ENCODE results near the gene ETV3L. TPM values are rescaled to one million over a fixed set of nuclear protein-coding genes. Genes with fewer than 3 reads are reported as not detected.

Gene ETV3L
- total RNA-seq, 1 experiment from 2014 or later, result not detected

- intact Hi-C loops (cut with micrococcal nuclease; ENCODE audit: unreplicated experiment) (loop anchor here (1.0 to 10.0 kb wide), 2 partner anchors 45 to 81 kb away; no protein-coding TSS in a partner anchor), in situ Hi-C loops (cut with HindIII; ENCODE audit: low pct_unique_long_range_greater_than_20kb, low sequenced_read_pairs) (no loop called here)
- TF ChIP-seq POLR2AphosphoS5 (IDR thresholded peaks at IDR 0.05; ENCODE audit: low read depth, low read length) (no peak), REST (IDR thresholded peaks at IDR 0.05; ENCODE audit: insufficient read depth in 1 of 2, low read depth in 2 of 2, low read length in 1 of 2) (no peak), SIN3A (IDR thresholded peaks at IDR 0.05; ENCODE audit: borderline replicate concordance, insufficient read depth, low read depth, low read length) (no peak), TCF7L2 (IDR thresholded peaks at IDR 0.05; ENCODE audit: low read depth, low read length) (no peak), CTCF (IDR thresholded peaks at IDR 0.05) (no peak)
- peaks cover 31% of the 10 kb centered on the region for H3K36me3 ChIP-seq (ENCODE audit: control insufficient read depth, insufficient read depth, low read length)
- no TSS peak for BruUV-seq (replicated peaks)
- peaks cover 18% of the 10 kb centered on the region for H3K4me1 ChIP-seq (ENCODE audit: control insufficient read depth, insufficient read depth, low read length)
- H3K27me3 ChIP-seq (ENCODE audit: control insufficient read depth, insufficient read depth, low read length), result no peaks in the 10 kb centered on the region; the same call in 1 of the 2 replicates
- ChIA-PET CTCF (interaction anchor here (1.8 kb wide), 1 partner anchor 46 kb away, joined by 8 read pairs; no protein-coding TSS in a partner anchor), POLR2A (no interaction called here)
- H3K27ac ChIP-seq (ENCODE audit: low read length), result no peak overlapping the region
- DNase-seq (ENCODE audit: low read depth, low spot score) (no peak), ATAC-seq (no peak)
- no peak overlapping the region for H3K4me3 ChIP-seq (ENCODE audit: low read depth in 2 of 2, low read length in 2 of 2)
- H3K9me3 ChIP-seq (ENCODE audit: control insufficient read depth, insufficient read depth, low read depth, low read length), result no peaks in the 10 kb centered on the region
Measured at GRCh38 chr1:157135646-157136045, 36.0 kb upstream of the ETV3L start.

GRCh38 chr1:157135070-157135469, 35.5 kb upstream of the ETV3L start:
- DNase-seq (ENCODE audit: low read depth, low spot score), result no peak
- Histone ChIP-seq H3K4me3 (ENCODE audit: low read depth in 2 of 2, low read length in 2 of 2) (no peak overlapping the region), H3K36me3 (ENCODE audit: control insufficient read depth, insufficient read depth, low read length) (peaks cover 36% of the 10 kb centered on the region), H3K4me1 (ENCODE audit: control insufficient read depth, insufficient read depth, low read length) (peaks cover 18% of the 10 kb centered on the region), H3K27me3 (ENCODE audit: control insufficient read depth, insufficient read depth, low read length) (no peaks in the 10 kb centered on the region; the same call in 1 of the 2 replicates), H3K9me3 (ENCODE audit: control insufficient read depth, insufficient read depth, low read depth, low read length) (no peaks in the 10 kb centered on the region), H3K27ac (ENCODE audit: low read length) (no peak overlapping the region)
- in situ Hi-C loops (cut with HindIII; ENCODE audit: low pct_unique_long_range_greater_than_20kb, low sequenced_read_pairs) (no loop called here), intact Hi-C loops (cut with micrococcal nuclease; ENCODE audit: unreplicated experiment) (loop anchor here (10.0 kb wide), 1 partner anchor 80 kb away; no protein-coding TSS in a partner anchor)
- TF ChIP-seq SIN3A (IDR thresholded peaks at IDR 0.05; ENCODE audit: borderline replicate concordance, insufficient read depth, low read depth, low read length), result no peak
- TF ChIP-seq CTCF (IDR thresholded peaks at IDR 0.05), result no peak
- TF ChIP-seq TCF7L2 (IDR thresholded peaks at IDR 0.05; ENCODE audit: low read depth, low read length), result no peak
- no peak for TF ChIP-seq POLR2AphosphoS5 (IDR thresholded peaks at IDR 0.05; ENCODE audit: low read depth, low read length)
- TF ChIP-seq REST (IDR thresholded peaks at IDR 0.05; ENCODE audit: insufficient read depth in 1 of 2, low read depth in 2 of 2, low read length in 1 of 2), result no peak
- no peak for ATAC-seq
- BruUV-seq (replicated peaks), result no TSS peak
- ChIA-PET CTCF (interaction anchor here (1.8 kb wide), 1 partner anchor 45 kb away, joined by 8 read pairs; no protein-coding TSS in a partner anchor), POLR2A (no interaction called here)
